GM15510 (cell line): Measurements from ENCODE around the gene GIPC2.

ENCODE experiments used
- POLR2A ChIP-seq: IDR thresholded peaks from 3 replicates; pipeline ENCODE4 v1.6.1; 2011; ENCODE audit warnings: borderline replicate concordance; ENCODE audit not compliant: insufficient read length; ENCODE audit errors: extremely low read depth

Gene GIPC2

DNA sequence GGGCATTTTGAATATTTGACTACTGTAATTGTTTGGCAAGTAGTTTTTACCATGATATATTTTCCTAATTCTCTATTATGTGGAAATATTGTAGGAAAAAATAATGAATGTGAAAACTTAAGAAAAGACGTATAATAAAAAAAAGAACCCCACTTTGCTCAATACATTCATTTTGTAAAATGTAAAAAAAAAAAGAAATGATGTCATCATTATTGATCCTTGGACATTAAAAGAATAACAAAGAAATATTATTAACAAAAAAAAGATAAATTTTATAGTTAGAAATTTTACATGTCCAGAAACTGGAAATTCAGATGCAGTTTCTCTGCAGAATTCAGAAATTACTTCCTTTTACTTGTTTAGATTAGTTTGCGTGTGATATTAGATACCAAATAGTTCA is 5.2 kb downstream of the GIPC2 start:
- TF ChIP-seq POLR2A = no peak

DNA sequence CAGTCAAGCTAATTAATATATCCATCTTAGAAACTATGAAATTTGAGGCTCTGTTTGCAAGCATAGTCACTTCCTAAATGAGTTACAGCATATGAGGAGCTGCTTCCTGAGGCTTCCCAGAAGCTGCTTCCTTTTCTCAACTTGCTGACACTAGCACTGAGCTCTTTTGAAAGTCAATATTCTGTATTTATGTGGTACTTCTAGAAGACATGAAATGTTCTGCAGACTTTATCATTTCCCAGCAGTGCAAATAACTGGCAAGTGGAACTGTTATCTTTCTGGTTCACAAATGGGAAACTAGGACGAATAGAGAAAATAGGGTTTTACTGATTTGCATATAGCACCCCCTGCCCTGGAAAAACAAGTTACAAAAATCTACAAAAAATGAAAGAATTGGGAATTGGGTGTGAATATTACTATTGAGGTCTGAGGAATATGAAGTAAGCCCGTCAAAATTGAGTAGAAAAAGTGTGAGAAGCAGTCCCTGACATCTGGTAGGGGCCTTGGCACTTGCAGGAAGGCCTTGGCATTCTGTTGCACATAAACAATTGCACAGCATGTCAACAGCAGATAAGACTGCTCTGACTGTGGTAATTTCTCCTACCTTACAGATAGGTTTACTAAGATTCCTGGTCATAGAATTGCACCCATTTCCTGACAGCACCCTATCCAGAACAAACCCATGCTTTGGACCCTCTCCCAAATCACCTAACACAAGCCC is 7.1 kb downstream of the GIPC2 start:
- TF ChIP-seq POLR2A = no peak

DNA sequence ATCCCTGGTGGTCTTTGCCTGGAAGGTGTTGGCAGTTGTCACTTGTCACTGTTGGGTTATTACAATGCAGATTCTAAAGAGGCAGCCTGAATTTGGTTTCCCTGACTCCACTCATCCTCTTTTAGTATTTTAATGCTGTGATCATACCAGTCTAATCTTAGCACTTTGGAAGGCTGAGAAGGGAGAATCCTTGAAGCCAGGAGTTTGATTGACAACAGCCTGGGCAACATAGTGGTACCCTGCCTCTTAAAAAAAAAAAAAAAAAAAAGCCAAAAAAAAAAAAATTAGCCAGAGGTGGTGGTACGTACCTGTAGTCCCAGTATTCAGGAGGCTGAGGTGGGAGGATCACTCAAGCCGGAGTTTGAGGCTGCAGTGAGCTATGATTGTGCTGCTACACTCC is 7.7 kb downstream of the GIPC2 start:
- no peak for TF ChIP-seq POLR2A

DNA sequence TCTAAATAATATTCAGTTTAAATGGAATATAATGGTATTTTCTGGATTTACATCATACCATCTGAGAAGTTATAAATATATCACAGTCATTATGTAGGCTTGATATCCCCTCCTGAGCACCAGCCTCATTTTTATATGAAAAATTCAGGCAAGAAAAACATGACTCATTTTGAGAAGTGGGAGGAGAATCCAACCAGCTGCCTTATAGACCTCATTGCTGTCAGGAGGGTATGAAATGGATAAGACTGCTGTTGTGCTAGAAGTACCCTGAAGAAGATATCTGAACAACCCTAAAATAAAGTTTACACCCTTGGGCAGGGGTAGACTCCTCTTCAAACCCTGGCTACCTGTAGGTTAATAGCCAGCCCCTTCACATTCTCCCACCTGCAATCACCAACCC is 8.8 kb downstream of the GIPC2 start:
- no peak for TF ChIP-seq POLR2A

DNA sequence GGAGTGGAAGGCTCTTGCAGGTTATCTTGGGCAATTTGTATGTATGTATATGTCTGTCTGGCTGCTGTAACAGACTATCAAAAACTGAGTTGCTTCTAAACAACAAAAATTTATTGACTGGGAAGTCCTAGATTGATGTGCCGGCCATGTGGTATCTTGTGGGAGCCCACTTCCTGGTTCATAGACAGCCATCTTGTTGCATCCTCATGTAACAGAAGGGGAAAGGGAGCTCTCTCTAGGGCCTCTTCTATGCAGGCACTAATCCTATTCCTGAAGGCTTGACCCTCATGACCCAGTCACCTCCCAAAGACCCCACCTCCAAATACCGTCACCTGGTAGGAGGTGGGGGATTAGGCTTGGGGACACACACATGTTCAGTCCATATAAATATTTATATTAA is 9.2 kb downstream of the GIPC2 start:
- no peak for TF ChIP-seq POLR2A

DNA sequence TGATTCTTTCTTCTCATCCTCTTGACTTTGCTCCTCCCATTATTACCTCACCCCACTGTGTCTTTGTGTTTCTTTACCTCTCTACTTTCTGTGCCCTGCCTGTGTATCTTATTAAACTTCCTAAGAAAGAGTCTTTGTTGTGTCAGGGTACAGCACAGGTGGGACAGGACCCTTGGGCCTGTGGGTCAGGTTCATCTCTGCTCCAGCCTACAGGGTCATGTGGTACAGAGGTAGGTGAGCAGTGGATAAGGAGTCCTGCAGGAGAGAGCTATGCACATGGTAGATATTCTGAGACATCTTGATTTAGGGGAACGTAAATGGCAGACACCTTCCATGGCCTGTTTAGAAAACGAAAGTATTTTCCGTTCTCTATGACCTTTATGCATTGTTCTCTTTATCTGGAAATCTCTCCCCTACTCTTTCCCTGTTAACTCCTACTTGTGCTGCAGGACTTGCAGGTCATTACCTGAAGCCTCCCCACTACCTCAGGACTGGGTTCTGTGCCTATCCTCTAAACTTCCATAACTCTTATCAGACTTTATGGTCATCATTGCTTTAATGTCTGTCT is 9.9 kb downstream of the GIPC2 start:
- TF ChIP-seq POLR2A = no peak

DNA sequence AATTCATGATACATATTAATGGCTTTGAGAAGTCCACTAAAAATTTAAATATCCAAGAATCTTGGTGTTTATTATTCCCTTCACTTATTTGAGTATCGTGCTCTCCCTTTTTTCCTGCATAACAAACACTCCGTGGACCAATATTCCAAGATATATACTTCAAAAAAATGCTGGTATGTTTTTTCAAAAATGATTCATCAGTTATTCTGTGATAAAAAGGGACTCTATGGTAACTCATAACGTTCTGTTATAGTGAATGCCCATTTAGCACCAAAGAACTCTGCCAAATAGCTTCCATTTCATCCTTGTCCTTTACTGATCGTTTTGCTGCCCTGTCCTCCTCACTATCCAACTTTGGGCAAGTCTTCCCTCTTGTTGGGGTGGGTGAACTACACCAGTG is 12.9 kb downstream of the GIPC2 start:
- no peak for TF ChIP-seq POLR2A

DNA sequence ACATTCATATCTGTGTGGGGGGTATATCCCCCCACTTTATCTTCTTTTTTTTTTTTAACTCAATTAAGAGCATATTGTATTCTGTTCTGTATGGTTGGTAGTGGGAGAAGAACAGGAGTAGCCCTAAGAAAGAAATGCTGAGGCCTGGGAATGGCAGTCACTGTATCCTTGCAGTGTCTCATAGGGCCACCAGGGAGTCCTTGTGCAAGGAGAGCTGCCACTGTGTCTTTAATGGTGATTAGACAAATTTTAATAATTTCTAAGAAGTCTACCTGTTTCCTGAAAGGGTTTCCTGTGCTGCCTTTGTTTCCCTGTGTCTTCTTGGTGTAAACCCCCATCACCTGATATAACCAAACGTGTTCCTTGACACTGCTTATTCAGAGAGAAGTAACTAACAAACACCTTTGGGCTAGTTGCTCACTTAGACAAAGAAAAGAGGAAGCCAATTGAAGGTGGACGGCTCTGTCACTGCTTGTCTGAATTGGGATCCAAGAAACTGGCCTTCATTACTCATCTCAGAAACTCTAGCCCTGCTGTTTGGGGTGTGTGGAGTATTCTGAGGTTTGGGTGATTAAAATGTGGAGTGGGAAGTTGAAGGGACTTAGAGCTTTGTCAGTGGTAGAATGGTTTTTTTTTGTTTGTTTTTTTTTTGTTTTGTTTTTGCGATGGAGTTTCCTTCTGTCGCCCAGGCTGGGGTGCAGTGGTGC is 15.2 kb downstream of the GIPC2 start:
- TF ChIP-seq POLR2A = no peak

DNA sequence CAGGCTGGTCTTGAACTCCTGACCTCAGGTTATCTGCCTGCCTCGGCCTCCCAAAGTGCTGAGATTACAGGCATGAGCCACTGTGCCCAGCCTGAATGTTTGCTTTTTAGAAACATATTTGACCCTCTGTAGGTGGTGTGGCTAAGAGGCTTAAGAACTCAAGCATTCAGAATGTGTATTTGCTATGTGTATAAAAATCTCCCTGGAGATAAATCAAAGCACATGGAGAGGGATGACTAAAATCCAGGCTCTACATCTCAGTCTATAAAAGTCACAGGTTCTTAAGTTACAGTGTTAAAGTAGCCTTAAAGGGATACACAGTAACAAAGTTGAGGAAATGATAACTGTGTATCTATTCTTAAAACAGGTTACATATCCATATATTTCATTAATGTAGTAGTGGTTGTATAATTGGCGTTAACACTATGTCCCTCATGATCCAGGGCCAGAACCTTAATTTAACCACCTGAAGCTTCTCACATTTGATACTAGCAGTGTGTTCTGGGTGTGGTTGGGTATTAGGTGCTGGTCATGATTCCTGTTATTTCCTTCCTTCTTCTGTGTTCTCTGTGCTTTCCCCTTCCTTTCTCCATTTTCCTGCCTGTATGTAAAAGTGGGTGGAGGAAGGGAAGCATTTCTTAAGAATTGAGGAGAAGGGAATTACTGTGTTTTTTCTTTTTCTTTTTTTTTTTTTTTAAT is 16.2 kb downstream of the GIPC2 start:
- no peak for TF ChIP-seq POLR2A

DNA sequence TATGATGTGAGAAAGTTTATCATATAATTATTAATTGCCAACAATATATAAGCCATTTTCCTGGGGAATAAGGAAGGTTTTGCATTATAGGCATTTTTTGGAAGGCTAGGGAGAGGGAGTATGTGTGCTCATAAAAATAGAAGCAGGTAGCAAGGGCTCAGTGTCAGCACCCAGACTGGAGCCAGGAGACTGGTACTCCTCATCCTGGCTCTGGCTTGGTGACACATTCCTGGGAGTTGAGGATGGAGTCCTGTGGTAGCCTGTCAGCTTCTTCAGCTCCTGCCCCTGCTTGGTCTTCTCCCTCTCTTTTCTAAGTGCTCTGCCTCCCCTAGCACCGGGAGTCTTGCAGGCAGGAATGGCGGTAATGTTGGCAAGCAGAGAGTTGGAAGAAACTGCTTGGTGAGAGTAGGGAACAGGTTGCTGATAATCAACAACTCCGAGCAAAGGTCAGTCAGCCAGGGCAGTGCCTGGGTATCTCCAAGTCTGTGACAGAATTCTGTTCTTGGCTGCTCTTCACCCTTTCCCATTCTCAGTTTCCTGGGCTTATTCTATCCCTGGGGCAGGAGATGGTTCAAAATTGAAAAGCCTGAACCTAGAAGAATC is 23.0 kb downstream of the GIPC2 start:
- TF ChIP-seq POLR2A = no peak

DNA sequence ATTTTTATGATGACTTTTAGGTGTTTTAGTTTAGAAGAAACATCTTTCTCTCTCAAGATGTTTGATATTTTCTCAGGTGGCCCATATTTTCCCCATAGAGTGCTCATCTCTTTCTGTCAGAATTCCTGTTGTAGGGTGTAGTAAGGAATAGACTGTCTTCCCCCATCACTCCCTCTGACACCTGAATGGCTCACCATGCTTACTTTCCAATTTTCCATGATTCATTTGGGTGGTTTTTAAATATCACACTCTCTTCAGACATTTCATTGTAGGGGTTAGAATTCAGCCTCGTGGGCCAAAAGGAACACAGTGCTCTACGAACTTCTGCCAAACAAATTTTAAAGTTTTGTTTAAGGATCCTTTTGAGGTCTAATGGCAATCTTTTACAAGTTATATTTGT is 24.0 kb downstream of the GIPC2 start:
- TF ChIP-seq POLR2A = no peak

DNA sequence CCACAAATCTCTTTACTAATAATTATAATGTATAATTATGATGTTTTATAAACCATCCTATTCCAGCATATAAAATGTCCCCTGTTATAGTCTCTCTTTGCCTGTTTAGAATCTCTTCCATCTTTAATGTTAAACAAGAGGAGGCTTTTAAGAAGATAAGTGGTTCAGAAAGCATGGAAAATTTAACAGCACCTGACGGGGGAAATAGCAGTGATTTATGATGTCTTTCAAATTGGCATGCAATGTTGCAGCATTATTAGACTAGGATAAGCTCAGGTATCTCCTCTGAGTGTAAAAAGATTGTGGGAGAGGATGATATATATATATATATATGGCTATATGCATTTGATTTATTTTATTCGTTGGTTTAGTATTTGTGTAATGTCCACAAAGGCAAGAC is 24.4 kb downstream of the GIPC2 start:
- no peak for TF ChIP-seq POLR2A

DNA sequence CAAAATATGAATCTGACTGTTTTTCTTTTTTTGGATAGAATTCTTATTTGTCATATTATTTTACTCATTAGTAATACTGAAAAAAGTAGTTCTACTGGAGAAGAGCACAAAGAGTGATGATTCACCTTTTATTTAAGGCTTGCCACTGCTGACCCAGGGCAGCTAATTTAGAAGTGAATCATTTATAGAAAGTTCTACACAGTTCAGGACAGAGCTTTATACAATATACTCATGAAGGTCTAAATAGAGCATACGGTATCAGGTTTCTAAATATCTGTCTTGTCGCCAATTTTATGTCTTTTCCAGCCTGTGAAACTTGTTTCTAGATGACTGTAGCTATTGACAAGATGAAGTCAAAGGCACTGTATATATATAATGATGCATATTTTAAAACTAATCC is 25.0 kb downstream of the GIPC2 start:
- TF ChIP-seq POLR2A = no peak

DNA sequence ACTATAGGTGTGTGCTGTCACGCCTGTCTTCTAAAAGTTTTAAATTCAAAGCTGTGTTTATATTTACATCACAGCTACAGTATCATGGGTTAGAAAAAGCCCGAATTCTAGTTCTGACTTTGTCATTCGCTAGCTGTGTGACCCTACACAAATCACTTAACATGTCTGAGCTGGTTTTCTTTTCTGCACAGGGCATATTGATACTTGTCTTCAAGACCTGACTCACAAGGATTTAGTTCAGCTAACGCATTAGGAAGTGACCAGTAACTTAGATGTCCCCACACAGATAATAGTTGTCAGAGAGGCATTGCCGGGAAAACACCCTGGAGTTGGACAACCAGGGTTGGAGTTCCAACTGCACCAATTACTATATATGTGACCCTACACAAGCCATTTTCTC is 25.9 kb downstream of the GIPC2 start:
- no peak for TF ChIP-seq POLR2A

DNA sequence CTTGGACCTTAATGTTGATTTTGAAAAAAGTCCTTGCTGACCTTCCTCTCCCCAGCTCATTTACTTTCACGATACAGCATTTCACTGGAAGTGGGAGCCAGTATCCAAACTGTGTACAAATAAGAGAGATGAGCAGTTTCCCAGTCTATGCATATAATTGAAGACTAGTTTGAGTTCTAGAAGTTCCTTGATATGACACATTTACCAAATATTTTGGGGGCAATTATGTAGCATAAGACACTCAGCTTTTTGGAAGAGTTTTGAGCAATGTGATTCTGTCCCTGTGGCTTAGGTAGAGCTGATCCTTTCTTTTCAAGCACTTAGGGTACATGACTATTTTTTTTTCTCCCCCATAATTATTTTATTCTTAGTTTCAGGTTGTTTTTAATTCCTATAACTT is 26.4 kb downstream of the GIPC2 start:
- TF ChIP-seq POLR2A = no peak

DNA sequence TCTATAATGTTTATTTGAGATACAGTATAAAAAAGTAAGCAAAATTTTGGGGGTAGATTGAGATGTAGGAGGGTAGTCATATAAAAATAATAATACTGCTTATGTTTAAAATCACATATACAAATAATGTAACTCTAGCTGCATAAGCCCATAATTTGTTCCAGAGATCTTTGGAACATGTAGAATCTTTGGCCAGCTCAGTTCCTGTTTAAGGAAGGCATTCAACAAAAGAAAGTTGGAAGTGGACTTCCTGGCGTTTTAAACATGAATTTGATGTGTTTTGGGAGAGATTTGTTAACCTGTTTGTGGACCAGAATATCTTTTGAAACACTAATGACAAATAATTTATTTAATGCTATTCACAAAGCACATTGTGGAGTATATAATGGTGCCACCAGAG is 27.7 kb downstream of the GIPC2 start:
- TF ChIP-seq POLR2A = no peak

DNA sequence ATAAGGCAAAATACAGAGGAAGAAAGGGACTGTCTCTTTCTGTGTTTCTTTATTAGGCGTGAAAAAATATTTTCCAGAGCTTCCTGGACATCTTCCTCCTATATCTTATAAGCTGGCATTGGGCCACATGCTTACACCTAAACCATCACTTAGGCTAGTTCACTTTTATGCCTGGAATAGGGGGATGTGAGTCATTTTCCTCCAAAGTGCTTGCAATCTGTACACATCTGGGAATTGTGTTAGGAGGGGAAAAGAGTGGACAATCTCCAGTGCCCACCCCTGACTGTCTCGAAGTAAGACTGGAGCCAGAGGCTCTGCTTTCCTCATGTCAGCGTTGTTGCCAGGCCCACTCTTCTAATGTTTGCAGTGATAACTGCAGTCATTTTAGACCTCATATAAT is 29.9 kb downstream of the GIPC2 start:
- TF ChIP-seq POLR2A = no peak
